GM21515 (cell line): ENCODE results near the gene CCNI.
"Not testable (repeated sequence)": the region's sequence is repeated elsewhere in the genome, so short reads cannot be mapped to it uniquely, and the experiment has no call there.

ENCODE experiments used
- ATAC-seq: cut with Tn5 transposase; IDR thresholded peaks from one replicate; pipeline ENCODE4 v1.9.1; 2021; ENCODE audit not compliant: unreplicated experiment

CCNI gene, protein sequence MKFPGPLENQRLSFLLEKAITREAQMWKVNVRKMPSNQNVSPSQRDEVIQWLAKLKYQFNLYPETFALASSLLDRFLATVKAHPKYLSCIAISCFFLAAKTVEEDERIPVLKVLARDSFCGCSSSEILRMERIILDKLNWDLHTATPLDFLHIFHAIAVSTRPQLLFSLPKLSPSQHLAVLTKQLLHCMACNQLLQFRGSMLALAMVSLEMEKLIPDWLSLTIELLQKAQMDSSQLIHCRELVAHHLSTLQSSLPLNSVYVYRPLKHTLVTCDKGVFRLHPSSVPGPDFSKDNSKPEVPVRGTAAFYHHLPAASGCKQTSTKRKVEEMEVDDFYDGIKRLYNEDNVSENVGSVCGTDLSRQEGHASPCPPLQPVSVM

DNA sequence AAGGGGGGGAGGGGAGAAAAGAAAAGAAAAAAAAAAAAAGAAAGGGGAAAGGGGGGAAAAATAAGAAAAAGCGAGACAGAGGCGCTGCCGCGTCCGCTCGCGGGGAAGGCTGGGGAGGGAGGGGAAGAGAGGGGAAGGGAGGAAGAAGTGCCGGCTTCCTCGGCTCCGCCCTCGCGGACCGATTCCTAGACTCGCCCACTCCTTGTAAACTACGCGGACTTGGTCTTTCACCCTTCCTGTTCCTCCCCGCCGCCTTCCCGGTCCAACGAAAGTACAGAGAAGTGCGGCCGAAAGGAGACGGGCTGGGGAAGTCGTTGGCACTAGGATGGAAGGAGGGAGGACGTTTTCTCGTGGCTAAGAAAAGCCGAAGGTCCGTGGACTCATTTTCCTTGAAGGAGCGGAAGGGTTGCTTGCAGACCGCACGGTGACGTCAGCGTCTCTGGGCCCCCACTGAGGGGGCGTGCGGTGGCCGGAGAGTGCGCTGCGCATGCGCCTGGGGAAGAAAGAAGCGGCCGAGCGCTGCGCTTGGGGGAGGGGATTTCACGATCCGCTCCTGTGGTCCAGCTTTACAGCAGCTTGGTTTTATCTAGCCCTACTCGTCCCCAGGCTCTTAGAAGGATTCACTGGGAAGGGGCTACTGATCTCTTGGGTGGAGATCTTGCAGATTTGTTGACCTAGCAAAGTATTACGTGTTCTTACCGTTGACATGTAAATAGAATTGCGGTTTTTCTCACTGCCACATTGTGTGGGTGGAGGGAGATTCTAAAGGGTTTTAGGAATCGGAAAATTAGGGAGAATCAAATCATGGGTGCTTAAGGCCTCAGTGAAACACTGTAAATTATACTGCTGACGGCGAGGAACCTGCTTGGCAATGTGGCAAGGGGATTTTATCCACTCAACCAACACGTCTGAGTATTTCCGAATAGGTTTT lies at the start of gene CCNI:
Gene CCNI (minus strand): TSS at position 121 of the 931 bp plus-strand sequence. CDS start 9,627 bp downstream, outside the sequence.
- peak; percentile 62 for ATAC-seq

- no peak for ATAC-seq
Measured at GRCh38 chr4:77124576-77124975, 48.8 kb upstream of the CCNI start.

GRCh38 chr4:77123411-77123810 lies 47.6 kb upstream of the CCNI start:
- ATAC-seq = no peak

GRCh38 chr4:77122656-77123055 lies 46.9 kb upstream of the CCNI start:
- no peak for ATAC-seq

DNA sequence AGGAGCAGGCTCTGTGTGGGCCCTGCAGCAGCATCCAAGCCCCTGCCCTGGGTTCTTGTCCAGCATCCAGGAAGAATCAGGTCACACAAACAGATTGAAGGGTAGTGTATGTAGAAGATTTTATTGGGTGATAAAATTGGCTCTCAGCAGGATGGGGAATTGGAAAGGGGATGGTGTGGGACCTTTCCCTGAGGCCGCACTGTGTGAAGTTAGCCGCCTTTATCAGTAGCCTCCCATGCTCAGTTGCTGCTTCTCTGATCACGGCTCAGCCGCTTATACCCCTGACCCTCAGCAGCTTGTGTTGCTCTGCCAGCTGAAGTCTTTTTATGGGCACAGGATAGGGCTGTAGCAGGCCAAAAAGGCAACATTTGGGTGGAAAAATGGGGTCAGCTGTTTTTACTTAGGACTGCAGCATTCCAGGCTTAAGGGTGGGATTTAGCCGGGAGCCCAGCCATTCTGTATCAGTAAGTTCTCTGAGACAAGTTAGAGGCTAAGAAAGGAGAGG lies 46.0 kb upstream of the CCNI start:
- no peak for ATAC-seq

DNA sequence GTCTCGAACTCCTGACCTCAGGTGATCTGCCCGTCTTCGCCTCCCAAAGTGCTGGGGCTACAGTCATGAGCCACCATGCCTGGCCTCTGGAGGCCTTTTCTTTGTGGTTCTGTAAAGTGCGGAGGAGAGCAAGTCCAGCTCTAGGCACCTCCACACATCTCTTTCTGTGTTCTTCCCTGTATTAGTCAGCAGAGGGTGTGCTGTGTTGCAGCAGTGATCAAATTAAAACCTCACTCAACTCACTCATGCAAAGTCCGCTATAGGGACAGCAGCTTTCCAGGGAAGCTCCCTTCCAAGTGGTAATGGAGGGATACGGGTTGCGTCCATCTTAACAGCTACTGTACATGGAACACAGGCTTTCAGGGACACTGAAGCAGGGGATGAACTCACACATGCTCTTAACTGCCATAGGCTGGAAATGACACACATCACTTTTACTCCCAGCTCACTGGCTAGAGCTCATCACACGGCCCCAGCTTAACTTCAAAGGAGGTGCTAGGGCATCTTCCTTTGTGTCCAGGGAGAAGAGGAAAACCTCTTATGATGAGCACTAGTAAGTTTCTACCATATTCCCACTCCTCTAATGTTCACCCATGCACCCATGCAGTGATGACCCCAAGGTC lies 45.2 kb upstream of the CCNI start:
- ATAC-seq = no peak

- ATAC-seq = no peak
Measured at GRCh38 chr4:77117721-77118120, 41.9 kb upstream of the CCNI start.

GRCh38 chr4:77113069-77113468 lies 37.3 kb upstream of the CCNI start:
- no peak for ATAC-seq

DNA sequence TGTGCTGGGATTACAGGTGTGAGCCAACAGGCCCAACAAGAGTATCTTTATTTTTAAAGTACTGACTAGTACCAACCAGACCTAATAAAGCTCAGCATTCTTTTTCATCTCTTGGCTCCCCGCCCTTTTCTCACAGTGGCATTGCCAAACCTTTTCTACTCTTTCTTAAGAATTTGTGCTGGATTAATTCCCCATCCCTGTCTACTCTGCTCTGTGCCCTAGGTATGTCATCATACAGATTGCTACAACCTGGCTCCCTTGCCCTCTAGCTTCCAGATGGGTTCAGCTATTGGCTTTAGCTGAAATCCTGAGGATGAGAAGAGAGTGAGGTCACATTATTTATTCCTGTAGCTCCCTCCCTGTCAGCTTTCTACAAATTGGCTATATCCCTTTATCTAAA lies 34.9 kb upstream of the CCNI start:
- no peak for ATAC-seq

DNA sequence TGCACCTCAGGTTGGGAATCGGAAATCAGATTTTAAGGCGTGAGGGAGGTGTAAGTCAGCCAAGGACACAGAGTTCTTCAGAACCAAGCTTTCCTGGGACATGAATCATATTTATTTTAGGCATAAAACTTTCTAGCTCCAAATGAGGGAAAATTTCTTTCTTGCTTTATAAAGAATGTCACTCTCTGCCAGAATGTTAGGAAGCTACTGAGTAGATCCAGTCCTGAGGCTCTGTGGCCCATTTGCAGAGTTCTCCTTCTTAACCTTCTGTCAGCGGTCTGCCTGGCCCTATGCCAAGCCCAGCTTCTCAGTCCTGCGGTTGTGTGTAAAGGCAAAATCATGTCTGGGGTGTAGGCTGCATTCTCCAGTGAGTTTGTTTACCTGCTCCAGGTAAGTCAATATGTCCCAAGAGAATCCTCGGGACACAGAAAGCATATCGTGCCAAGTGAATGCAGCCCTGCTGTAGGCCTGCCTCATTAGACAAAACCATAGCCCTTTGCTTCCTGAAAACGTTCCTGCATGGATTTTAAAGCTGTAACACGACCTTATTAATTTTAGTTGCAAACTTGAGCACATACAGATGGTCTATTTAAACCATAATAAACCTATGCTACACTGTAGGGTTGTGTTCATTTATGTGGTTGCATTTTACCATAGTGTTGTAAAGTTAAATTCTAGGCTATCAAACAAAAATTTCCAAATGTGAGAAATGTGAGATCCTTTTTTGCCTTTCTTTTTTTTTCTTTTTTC lies 29.2 kb upstream of the CCNI start:
- no peak for ATAC-seq

DNA sequence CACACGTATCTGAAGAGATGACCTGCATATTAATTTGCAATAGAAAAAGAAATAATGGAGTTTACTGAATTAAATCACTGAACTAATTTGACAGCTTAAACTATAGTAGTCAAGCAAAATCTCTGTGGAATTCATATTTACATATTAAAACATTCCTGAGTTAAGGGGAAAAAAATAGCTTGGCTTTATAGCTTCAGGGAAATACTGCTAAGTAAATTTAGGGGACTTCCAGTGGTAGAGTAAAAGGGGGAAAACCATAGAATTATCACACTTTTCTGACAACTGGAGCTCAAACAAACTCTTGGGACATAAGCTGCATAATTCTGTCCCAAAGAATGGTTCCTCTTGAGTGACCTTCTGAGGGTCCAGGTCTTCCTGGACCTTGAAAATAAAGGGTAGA lies 28.6 kb upstream of the CCNI start:
- no peak for ATAC-seq

- no peak for ATAC-seq
Measured at GRCh38 chr4:77100234-77100633, 24.4 kb upstream of the CCNI start.

- no peak for ATAC-seq
Measured at GRCh38 chr4:77097611-77098010, 21.8 kb upstream of the CCNI start.

DNA sequence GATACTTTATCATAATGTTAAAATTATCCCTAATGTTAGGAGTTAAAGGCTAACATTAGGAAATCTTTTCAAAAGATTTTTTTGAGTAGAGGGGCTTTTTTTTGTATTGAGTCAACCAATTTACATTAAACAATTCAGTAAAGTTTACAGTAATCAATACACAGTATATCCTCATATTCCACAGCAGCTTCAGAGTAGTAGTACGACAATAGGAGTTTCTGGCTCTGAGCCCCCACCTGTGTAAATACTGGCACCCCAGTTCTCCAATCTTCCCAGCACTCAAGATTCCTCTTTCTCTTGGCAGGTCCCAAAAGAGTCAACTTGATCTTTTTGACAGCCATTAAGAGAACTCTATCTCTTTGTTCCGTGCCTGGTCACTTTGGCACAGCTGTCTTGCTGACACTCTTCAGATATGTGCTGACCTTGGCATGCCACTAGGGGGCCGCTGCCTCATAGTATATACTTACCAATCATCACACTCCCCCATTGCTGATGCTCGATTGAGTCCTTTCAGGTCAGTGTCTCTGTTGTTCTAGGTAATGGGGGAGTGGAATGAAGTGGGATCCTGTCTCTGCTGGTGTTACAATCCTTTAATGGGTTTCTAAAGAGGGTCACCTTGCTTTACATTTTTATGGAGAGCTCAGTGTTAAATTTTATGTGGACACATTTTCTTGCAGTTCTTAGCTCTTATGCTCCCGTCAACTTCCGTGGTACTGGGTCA lies 19.5 kb upstream of the CCNI start:
- ATAC-seq = peak; percentile 100

- no peak for ATAC-seq
Measured at GRCh38 chr4:77094496-77094895, 18.7 kb upstream of the CCNI start.

- ATAC-seq = no peak
Measured at GRCh38 chr4:77093401-77093800, 17.6 kb upstream of the CCNI start.

- ATAC-seq = no peak
Measured at GRCh38 chr4:77092975-77093374, 17.2 kb upstream of the CCNI start.

GRCh38 chr4:77089866-77090265 lies 14.1 kb upstream of the CCNI start:
- ATAC-seq = no peak

DNA sequence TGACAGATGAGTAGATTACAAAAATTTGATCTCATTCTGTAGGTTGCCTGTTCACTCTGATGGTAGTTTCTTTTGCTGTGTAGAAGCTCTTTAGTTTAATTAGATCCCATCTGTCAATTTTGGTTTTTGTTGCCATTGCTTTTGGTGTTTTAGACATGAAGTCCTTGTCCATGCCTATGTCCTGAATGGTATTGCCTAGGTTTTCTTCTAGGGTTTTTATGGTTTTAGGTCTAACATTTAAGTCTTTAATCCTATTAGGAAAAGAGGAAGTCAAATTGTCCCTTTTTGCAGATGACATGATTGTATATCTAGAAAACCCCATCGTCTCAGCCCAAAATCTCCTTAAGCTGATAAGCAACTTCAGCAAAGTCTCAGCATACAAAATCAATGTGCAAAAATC lies 11.2 kb upstream of the CCNI start:
- ATAC-seq = not testable (repeated sequence)

- no peak for ATAC-seq
Measured at GRCh38 chr4:77084019-77084639, 8.3 kb upstream of the CCNI start.
